ENCODE measurements around the gene HMGXB4. TPM values are rescaled to one million over a fixed set of nuclear protein-coding genes. Genes with fewer than 3 reads are reported as not detected.
A peak's percentile ranks its signal among the peaks of the same experiment; 100 is the strongest.

HMGXB4 gene
- total RNA-seq, 2 experiments from 2014 or later = 41.4 to 44.1 TPM

GRCh38 chr22:35333220-35333619 is 75.9 kb downstream of the HMGXB4 start:
- ChIA-PET POLR2A (interaction anchor here (0.6 kb wide), 1 partner anchor 9 kb away, joined by 3 read pairs; no protein-coding TSS in a partner anchor), CTCF (no interaction called here)
- DNase-seq (no peak), ATAC-seq (ENCODE audit: poor library complexity) (no peak)
- Mint-ChIP-seq H3K36me3 (ENCODE audit: low read depth) (peaks cover 88% of the 10 kb centered on the region), H3K27me3 (no peaks in the 10 kb centered on the region), H3K9me3 (no peaks in the 10 kb centered on the region), H3K27ac (no peak overlapping the region), H3K4me1 (ENCODE audit: low read depth) (peaks cover 40% of the 10 kb centered on the region), H3K4me3 (no peak overlapping the region)
- no peak for TF ChIP-seq CTCF (IDR thresholded peaks at IDR 0.05)
- Histone ChIP-seq H3K9me3 (ENCODE audit: control insufficient read depth in 1 of 2, insufficient read depth in 1 of 2, low read length in 2 of 2) (no peaks in the 10 kb centered on the region), H3K36me3 (ENCODE audit: insufficient read depth, low read length) (peaks cover 76% of the 10 kb centered on the region), H3K27me3 (ENCODE audit: control insufficient read depth in 1 of 2, insufficient read depth in 2 of 2, low read length in 2 of 2) (no peaks in the 10 kb centered on the region), H3K4me3 (ENCODE audit: low read length) (no peak overlapping the region), H3K27ac (ENCODE audit: low read depth in 1 of 2, low read length in 2 of 2) (no peak overlapping the region), H3K4me1 (ENCODE audit: insufficient read depth, low read length) (peaks cover 61% of the 10 kb centered on the region)
- intact Hi-C loops (cut with DNase I, micrococcal nuclease) = loop anchor here in 1 of 2 experiments (5.0 kb wide), 1 partner anchor 36 kb away; the partner anchor contains the start of gene TOM1

- intact Hi-C loops (cut with DNase I, micrococcal nuclease) = loop anchor here in 1 of 2 experiments (5.0 kb wide), 1 partner anchor 37 kb away; the partner anchor contains the start of gene TOM1
- no peaks in the 10 kb centered on the region for H3K9me3 ChIP-seq (ENCODE audit: control insufficient read depth in 1 of 2, insufficient read depth in 1 of 2, low read length in 2 of 2)
- H3K27ac ChIP-seq (ENCODE audit: low read depth in 1 of 2, low read length in 2 of 2) = no peak overlapping the region
- peaks cover 53% of the 10 kb centered on the region for H3K4me1 ChIP-seq (ENCODE audit: insufficient read depth, low read length)
- H3K36me3 Mint-ChIP-seq (ENCODE audit: low read depth) = peaks cover 86% of the 10 kb centered on the region
- TF ChIP-seq CTCF (IDR thresholded peaks at IDR 0.05) = no peak
- no peaks in the 10 kb centered on the region for H3K27me3 ChIP-seq (ENCODE audit: control insufficient read depth in 1 of 2, insufficient read depth in 2 of 2, low read length in 2 of 2)
- H3K27me3 Mint-ChIP-seq = no peaks in the 10 kb centered on the region
- no peaks in the 10 kb centered on the region for H3K9me3 Mint-ChIP-seq
- DNase-seq = no peak
- peaks cover 79% of the 10 kb centered on the region for H3K36me3 ChIP-seq (ENCODE audit: insufficient read depth, low read length)
- H3K4me3 Mint-ChIP-seq = no peak overlapping the region
- ATAC-seq (ENCODE audit: poor library complexity) = no peak
- H3K4me1 Mint-ChIP-seq (ENCODE audit: low read depth) = peaks cover 35% of the 10 kb centered on the region
- POLR2A ChIA-PET = no interaction called here
- H3K4me3 ChIP-seq (ENCODE audit: low read length) = no peak overlapping the region
- CTCF ChIA-PET = no interaction called here
- H3K27ac Mint-ChIP-seq = peak overlapping the region; percentile 69
These were observed 76.7 kb downstream of the HMGXB4 start for GRCh38 chr22:35334004-35334403.

GRCh38 chr22:35335468-35335867 is 78.2 kb downstream of the HMGXB4 start:
- no peak for TF ChIP-seq CTCF (IDR thresholded peaks at IDR 0.05)
- ChIA-PET POLR2A (no interaction called here), CTCF (no interaction called here)
- Mint-ChIP-seq H3K27ac (no peak overlapping the region), H3K9me3 (no peaks in the 10 kb centered on the region), H3K36me3 (ENCODE audit: low read depth) (peaks cover 75% of the 10 kb centered on the region), H3K27me3 (no peaks in the 10 kb centered on the region), H3K4me3 (no peak overlapping the region), H3K4me1 (ENCODE audit: low read depth) (peaks cover 24% of the 10 kb centered on the region)
- Histone ChIP-seq H3K9me3 (ENCODE audit: control insufficient read depth in 1 of 2, insufficient read depth in 1 of 2, low read length in 2 of 2) (no peaks in the 10 kb centered on the region), H3K4me3 (ENCODE audit: low read length) (no peak overlapping the region), H3K27ac (ENCODE audit: low read depth in 1 of 2, low read length in 2 of 2) (no peak overlapping the region), H3K4me1 (ENCODE audit: insufficient read depth, low read length) (peaks cover 40% of the 10 kb centered on the region), H3K27me3 (ENCODE audit: control insufficient read depth in 1 of 2, insufficient read depth in 2 of 2, low read length in 2 of 2) (no peaks in the 10 kb centered on the region), H3K36me3 (ENCODE audit: insufficient read depth, low read length) (peaks cover 88% of the 10 kb centered on the region)
- intact Hi-C loops (cut with DNase I, micrococcal nuclease) = no loop called here
- ATAC-seq (ENCODE audit: poor library complexity) = no peak
- DNase-seq = no peak
